GM19463 (cell line): ENCODE measurements around the gene PDE6D.
"Not testable (repeated sequence)": the region's sequence is repeated elsewhere in the genome, so short reads cannot be mapped to it uniquely, and the experiment has no call there.

ENCODE experiments used
- ATAC-seq: cut with Tn5 transposase; IDR thresholded peaks from one replicate; pipeline ENCODE4 v1.9.1; 2021; ENCODE audit warnings: mild to moderate bottlenecking, moderate library complexity; ENCODE audit not compliant: unreplicated experiment

The PDE6D gene

GRCh38 chr2:231780123-231780908, 766 bp downstream of the PDE6D start:
- no peak for ATAC-seq

- ATAC-seq: no peak
Measured at GRCh38 chr2:231769170-231770136, 11.6 kb downstream of the PDE6D start.

GRCh38 chr2:231765496-231765929, 15.6 kb downstream of the PDE6D start:
- ATAC-seq: peak; percentile 47

GRCh38 chr2:231764760-231765159, 16.3 kb downstream of the PDE6D start:
- no peak for ATAC-seq

GRCh38 chr2:231764124-231764523, 17.0 kb downstream of the PDE6D start:
- ATAC-seq: no peak

GRCh38 chr2:231761735-231762134, 19.3 kb downstream of the PDE6D start:
- ATAC-seq: no peak

- no peak for ATAC-seq
Measured at GRCh38 chr2:231752061-231752460, 29.0 kb downstream of the PDE6D start.

- no peak for ATAC-seq
Measured at GRCh38 chr2:231751042-231751815, 29.9 kb downstream of the PDE6D start.

- not testable (repeated sequence) for ATAC-seq
Measured at GRCh38 chr2:231749016-231749415, 32.1 kb downstream of the PDE6D start.

- ATAC-seq: not testable (repeated sequence)
Measured at GRCh38 chr2:231748153-231748896, 32.8 kb downstream of the PDE6D start.

- ATAC-seq: no peak
Measured at GRCh38 chr2:231745303-231746038, 35.6 kb downstream of the PDE6D start.

- no peak for ATAC-seq
Measured at GRCh38 chr2:231743376-231744116, 37.5 kb downstream of the PDE6D start.

GRCh38 chr2:231737761-231738160, 43.3 kb downstream of the PDE6D start:
- ATAC-seq: no peak

GRCh38 chr2:231732604-231733003, 48.5 kb downstream of the PDE6D start:
- no peak for ATAC-seq

- no peak for ATAC-seq
Measured at GRCh38 chr2:231727621-231728020, 53.5 kb downstream of the PDE6D start.

GRCh38 chr2:231726276-231726675, 54.8 kb downstream of the PDE6D start:
- no peak for ATAC-seq

GRCh38 chr2:231725476-231725875, 55.6 kb downstream of the PDE6D start:
- no peak for ATAC-seq

GRCh38 chr2:231722721-231723307, 58.3 kb downstream of the PDE6D start:
- no peak for ATAC-seq
